A549 (cell line): ENCODE measurements around the gene THBS4. TPM values are rescaled to one million over a fixed set of nuclear protein-coding genes. Genes with fewer than 3 reads are reported as not detected.

Experiments used
- ATAC-seq, 2 experiments: fragments of 200-7000 bp in 1 of 2; fragments of >200 bp in 1 of 2; cut with Nextera tagmentation in 1 of 2; cut with Tn5 transposase in 1 of 2; 3 replicates each; pipeline versions ENCODE4 v1.8.0 to v1.9.1; 2018 to 2020; ENCODE audit warnings: mild to moderate bottlenecking in 1 of 2, moderate library complexity in 1 of 2
- CTCF ChIA-PET: fragments of 300-600 bp; sonication (Branson Sonifier 250); formaldehyde crosslinking; extraction: SDS; loops from one replicate; lab custom pipeline; 2021; ENCODE audit warnings: antibody characterized with exemption, inconsistent platforms; lab: Yijun Ruan, JAX
- POLR2A ChIA-PET: fragments of 350-600 bp; formaldehyde crosslinking; extraction: SDS; loops from one replicate; lab custom pipeline; 2021; ENCODE audit warnings: antibody characterized with exemption, inconsistent platforms; lab: Yijun Ruan, JAX
- DNase-seq, 2 experiments: peaks; one replicate each; pipeline versions ENCODE4 v3.0.0 to v3.0.0-alpha.2; 2011 to 2016; ENCODE audit warnings: low read depth in 1 of 2, low spot score in 1 of 2
- FAIRE-seq: peaks from 2 replicates; lab custom pipeline; 2011; peaks lifted over from hg19 to GRCh38; lab: Jason Lieb, UNC
- H3K27ac ChIP-seq, 2 experiments: fragments of >200 bp; sonication (Bioruptor Twin); formaldehyde crosslinking; 3 replicates each; pipeline ENCODE4 v1.5.1; 2016 to 2017
- H3K4me1 ChIP-seq: fragments of >200 bp; sonication (Bioruptor Twin); formaldehyde crosslinking; 3 replicates; pipeline ENCODE4 v1.6.1; 2016
- H3K4me2 ChIP-seq: fragments of >200 bp; sonication (Bioruptor Twin); formaldehyde crosslinking; 3 replicates; pipeline ENCODE4 v1.6.1; 2016
- H3K4me3 ChIP-seq: fragments of >200 bp; sonication (Bioruptor Twin); formaldehyde crosslinking; 3 replicates; pipeline ENCODE4 v1.5.1; 2016
- H3K9me3 ChIP-seq: fragments of >200 bp; sonication (Bioruptor Twin); formaldehyde crosslinking; 3 replicates; pipeline ENCODE4 v1.6.1; 2016
- ATOH8 ChIP-seq: fragments of 250-450 bp; sonication (Bioruptor Pico); IDR thresholded peaks from 2 replicates; pipeline ENCODE4 v1.5.0; 2020; ENCODE audit warnings: low read depth, mild to moderate bottlenecking, moderate library complexity
- CEBPB ChIP-seq, 2 experiments: fragments of >200 bp in 1 of 2; sonication (Bioruptor Twin) in 1 of 2; formaldehyde crosslinking in 1 of 2; IDR thresholded peaks; 2 replicates each; pipeline ENCODE4 v1.6.1; 2012 to 2016
- CTCF ChIP-seq: fragments of >200 bp; sonication (Bioruptor Twin); formaldehyde crosslinking; IDR thresholded peaks from 3 replicates; pipeline ENCODE4 v1.5.1; 2016
- E2F6 ChIP-seq: IDR thresholded peaks from 2 replicates; pipeline ENCODE4 v1.6.1; 2012; ENCODE audit warnings: low read depth, borderline replicate concordance
- EHMT2 ChIP-seq: fragments of 200-600 bp; sonication (generic); IDR thresholded peaks from 2 replicates; pipeline ENCODE4 v1.6.1; 2016; ENCODE audit warnings: antibody characterized with exemption, low read depth, mild to moderate bottlenecking, moderate library complexity
- ELK1 ChIP-seq: fragments of 150-350 bp; IDR thresholded peaks from 2 replicates; pipeline ENCODE4 v1.6.1; 2014; ENCODE audit warnings: low read depth, mild to moderate bottlenecking, low read length
- ESRRA ChIP-seq: fragments of 150-350 bp; IDR thresholded peaks from 2 replicates; pipeline ENCODE4 v1.6.1; 2014; ENCODE audit warnings: mild to moderate bottlenecking, low read length, borderline replicate concordance
- FOSB ChIP-seq: fragments of 250-450 bp; sonication (Bioruptor Pico); IDR thresholded peaks from 2 replicates; pipeline ENCODE4 v1.5.0; 2020; ENCODE audit warnings: mild to moderate bottlenecking, moderate library complexity
- FOXS1 ChIP-seq: fragments of 250-450 bp; sonication (Bioruptor Pico); IDR thresholded peaks from 2 replicates; pipeline ENCODE4 v1.5.0; 2020; ENCODE audit warnings: mild to moderate bottlenecking, moderate library complexity
- HDAC2 ChIP-seq: fragments of 200-600 bp; sonication (generic); IDR thresholded peaks from 2 replicates; pipeline ENCODE4 v1.6.1; 2016
- HMGXB4 ChIP-seq: fragments of 250-450 bp; sonication (Bioruptor Pico); IDR thresholded peaks from 2 replicates; pipeline ENCODE4 v1.5.0; 2021; ENCODE audit warnings: mild to moderate bottlenecking, moderate library complexity, borderline replicate concordance
- HOXA7 ChIP-seq: fragments of 250-450 bp; sonication (Bioruptor Pico); IDR thresholded peaks from 2 replicates; pipeline ENCODE4 v1.5.0; 2020; ENCODE audit warnings: mild to moderate bottlenecking, moderate library complexity
- HOXB5 ChIP-seq: fragments of 250-450 bp; sonication (Bioruptor Pico); IDR thresholded peaks from 2 replicates; pipeline ENCODE4 v1.5.0; 2020; ENCODE audit warnings: mild to moderate bottlenecking, moderate library complexity
- JUNB ChIP-seq: fragments of >200 bp; sonication (Bioruptor Twin); formaldehyde crosslinking; IDR thresholded peaks from 2 replicates; pipeline ENCODE4 v1.6.1; 2016
- MAFK ChIP-seq: fragments of 450-650 bp; IDR thresholded peaks from 2 replicates; pipeline ENCODE4 v1.6.1; 2014; ENCODE audit not compliant: partially characterized antibody
- MAX ChIP-seq: IDR thresholded peaks from 2 replicates; pipeline ENCODE4 v1.6.1; 2012
- MAZ ChIP-seq: fragments of 150-350 bp; IDR thresholded peaks from 2 replicates; pipeline ENCODE4 v1.6.1; 2014; ENCODE audit warnings: antibody characterized with exemption, low read depth, low read length, borderline replicate concordance
- MYC ChIP-seq: IDR thresholded peaks from 2 replicates; pipeline ENCODE4 v1.6.1; 2012; ENCODE audit warnings: mild to moderate bottlenecking, inconsistent platforms, low read length, improper control_type of control experiment, borderline replicate concordance
- NR3C1 ChIP-seq: fragments of >200 bp; sonication (Bioruptor Twin); formaldehyde crosslinking; IDR thresholded peaks from 3 replicates; pipeline ENCODE4 v1.6.1; 2017
- POLR2A ChIP-seq: IDR thresholded peaks from 2 replicates; pipeline ENCODE4 v1.6.1; 2012; ENCODE audit warnings: mild to moderate bottlenecking, low read length
- POLR2AphosphoS2 ChIP-seq: conservative IDR thresholded peaks from 2 replicates; pipeline ENCODE4 v1.6.1; 2012; ENCODE audit warnings: low read length, improper control_type of control experiment, inconsistent platforms
- RCOR1 ChIP-seq: fragments of 150-350 bp; IDR thresholded peaks from 2 replicates; pipeline ENCODE4 v1.6.1; 2014; ENCODE audit warnings: antibody characterized with exemption, low read length, low read depth
- USF2 ChIP-seq: fragments of 450-650 bp; IDR thresholded peaks from 2 replicates; pipeline ENCODE4 v1.6.1; 2014; ENCODE audit warnings: antibody characterized with exemption
- ZFP36 ChIP-seq: fragments of 450-650 bp; IDR thresholded peaks from 2 replicates; pipeline ENCODE4 v1.6.1; 2014; ENCODE audit warnings: borderline replicate concordance; ENCODE audit not compliant: partially characterized antibody
- ZNF302 ChIP-seq: fragments of 250-450 bp; sonication (Bioruptor Pico); IDR thresholded peaks from 2 replicates; pipeline ENCODE4 v1.9.0; 2021; ENCODE audit warnings: inconsistent platforms, mild to moderate bottlenecking, moderate library complexity
- WGBS: methylation state at CpG from one replicate; pipeline ENCODE4 v1.1.6; 2017; ENCODE audit errors: missing lambda C conversion rate; 5-methylcytosine and 5-hydroxymethylcytosine counted together
- polyA plus RNA-seq, 4 experiments: library from polyadenylated mRNA; depleted of rRNA in 3 of 4; stranded (reverse); fragments of >200 nt; fragmentation: RNase III in 1 of 4; extraction: RNeasy Plus Mini Kit Qiagen cat#74134 plus additional on column Dnase treatment in 1 of 4; gene quantifications; 2 replicates in 3 of 4; 3 replicates in 1 of 4; pipeline ENCODE4 v1.2.3, GENCODE V29; 2011 to 2017

THBS4 gene
- polyA plus RNA-seq, 2 of the 4 experiments (the other 2 are of a cell fraction): 0.28 to 0.41 TPM

- no peak for ATAC-seq
- TF ChIP-seq MAZ (no peak), FOSB (CRISPR knock-in tag) (no peak), HOXB5 (CRISPR knock-in tag) (no peak), ZFP36 (no peak), RCOR1 (no peak), NR3C1 (no peak), MAX (no peak), ZNF302 (CRISPR knock-in tag) (no peak), MAFK (no peak), E2F6 (no peak)
- TF ChIP-seq, all 56 proteins: peak for 0
Measured at GRCh38 chr5:80025069-80025468, 10.1 kb upstream of the THBS4 start.

GRCh38 chr5:80026841-80027240 lies 8.3 kb upstream of the THBS4 start:
- Histone ChIP-seq H3K9me3 (no peaks in the 10 kb centered on the region), H3K4me2 (no peak overlapping the region), H3K4me3 (no peak overlapping the region), H3K27ac (no peak overlapping the region), H3K4me1 (no peaks in the 10 kb centered on the region)
- DNase-seq (no peak), ATAC-seq (no peak), FAIRE-seq (no peak)
- TF ChIP-seq HOXA7 (CRISPR knock-in tag) (no peak), ATOH8 (CRISPR knock-in tag) (no peak), ZFP36 (no peak), HDAC2 (no peak), POLR2AphosphoS2 (no peak), ZNF302 (CRISPR knock-in tag) (no peak), MYC (no peak), CTCF (no peak), FOXS1 (CRISPR knock-in tag) (no peak), USF2 (no peak), POLR2A (no peak), JUNB (no peak), HOXB5 (CRISPR knock-in tag) (no peak)
- POLR2A ChIA-PET: no interaction called here
- CTCF ChIA-PET: no interaction called here

More at GRCh38 chr5:80025069-80025468, 10.1 kb upstream of the THBS4 start:
- ChIA-PET POLR2A (no interaction called here), CTCF (no interaction called here)
- Histone ChIP-seq H3K4me3 (no peak overlapping the region), H3K4me2 (no peak overlapping the region), H3K4me1 (no peaks in the 10 kb centered on the region), H3K9me3 (no peaks in the 10 kb centered on the region), H3K27ac (no peak overlapping the region)
- DNase-seq: no peak
- WGBS: 8% methylated on average over 2 of the region's 2 CpGs
- FAIRE-seq: no peak

- no peak overlapping the region for H3K4me2 ChIP-seq
- ATAC-seq (no peak), DNase-seq (no peak), FAIRE-seq (no peak)
- no peak overlapping the region for H3K27ac ChIP-seq
- H3K9me3 ChIP-seq: no peaks in the 10 kb centered on the region
- ChIA-PET CTCF (interaction anchor here (2.1 kb wide), 1 partner anchor 10 kb away, joined by 6 read pairs; no protein-coding TSS in a partner anchor), POLR2A (no interaction called here)
- no peak overlapping the region for H3K4me3 ChIP-seq
- WGBS: 0% methylated on average over 1 of the region's 1 CpG
- H3K4me1 ChIP-seq: no peaks in the 10 kb centered on the region
- TF ChIP-seq ELK1: no peak
- TF ChIP-seq HOXA7 (CRISPR knock-in tag): no peak
- no peak for TF ChIP-seq HMGXB4
- TF ChIP-seq ESRRA: no peak
- no peak for TF ChIP-seq CEBPB (IDR thresholded peaks at IDR 0.05)
- TF ChIP-seq EHMT2: no peak
Measured at GRCh38 chr5:80031109-80031508, 4.0 kb upstream of the THBS4 start.
